ENCODE results near the gene HTR3A.
A peak's percentile ranks its signal among the peaks of the same experiment; 100 is the strongest.

The HTR3A gene

GRCh38 chr11:114019574-114019973 is 44.7 kb downstream of the HTR3A start:
- TF ChIP-seq CTCF (IDR thresholded peaks at IDR 0.05; ENCODE audit: low read depth, low read length, missing control alignments): no peak
- no peak for DNase-seq (ENCODE audit: low read depth)
- H3K4me3 ChIP-seq (ENCODE audit: low read depth, low read length): no peak overlapping the region
- in situ Hi-C loops (cut with HindIII; ENCODE audit: low sequenced_read_pairs): no loop called here

GRCh38 chr11:114025329-114025907 is 50.5 kb downstream of the HTR3A start:
- in situ Hi-C loops (cut with HindIII; ENCODE audit: low sequenced_read_pairs): no loop called here
- no peak for TF ChIP-seq CTCF (IDR thresholded peaks at IDR 0.05; ENCODE audit: low read depth, low read length, missing control alignments)
- no peak overlapping the region for H3K4me3 ChIP-seq (ENCODE audit: low read depth, low read length)
- no peak for DNase-seq (ENCODE audit: low read depth)

DNA sequence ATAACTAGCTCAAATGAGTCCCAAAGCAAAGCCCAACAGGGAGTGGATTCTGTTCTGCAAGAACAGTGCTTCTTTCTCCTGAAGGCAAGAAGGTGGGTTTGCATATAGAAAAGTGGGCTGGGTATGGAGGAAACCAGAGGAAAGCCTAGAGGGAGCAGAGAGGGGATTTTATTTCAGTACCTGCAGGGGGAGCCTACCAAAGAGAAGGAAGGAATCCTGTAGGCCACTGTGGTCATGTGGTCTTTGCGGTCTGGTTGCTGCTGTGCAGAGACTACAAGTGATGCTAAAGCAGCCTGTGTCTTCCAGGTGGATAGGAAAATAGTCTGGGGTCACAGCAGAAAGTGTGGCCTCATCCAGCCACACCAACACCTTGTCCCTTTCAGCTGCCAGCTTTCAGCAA is 51.4 kb downstream of the HTR3A start:
- no peak overlapping the region for H3K4me3 ChIP-seq (ENCODE audit: low read depth, low read length)
- peak; percentile 47 for TF ChIP-seq CTCF (IDR thresholded peaks at IDR 0.05; ENCODE audit: low read depth, low read length, missing control alignments)
- in situ Hi-C loops (cut with HindIII; ENCODE audit: low sequenced_read_pairs): no loop called here
- DNase-seq (ENCODE audit: low read depth): no peak

GRCh38 chr11:114027391-114027790 is 52.5 kb downstream of the HTR3A start:
- TF ChIP-seq CTCF (IDR thresholded peaks at IDR 0.05; ENCODE audit: low read depth, low read length, missing control alignments): no peak
- no peak overlapping the region for H3K4me3 ChIP-seq (ENCODE audit: low read depth, low read length)
- no peak for DNase-seq (ENCODE audit: low read depth)
- in situ Hi-C loops (cut with HindIII; ENCODE audit: low sequenced_read_pairs): no loop called here

GRCh38 chr11:114027926-114028325 is 53.0 kb downstream of the HTR3A start:
- in situ Hi-C loops (cut with HindIII; ENCODE audit: low sequenced_read_pairs): no loop called here
- peak; percentile 16 for TF ChIP-seq CTCF (IDR thresholded peaks at IDR 0.05; ENCODE audit: low read depth, low read length, missing control alignments)
- no peak overlapping the region for H3K4me3 ChIP-seq (ENCODE audit: low read depth, low read length)
- DNase-seq (ENCODE audit: low read depth): no peak

DNA sequence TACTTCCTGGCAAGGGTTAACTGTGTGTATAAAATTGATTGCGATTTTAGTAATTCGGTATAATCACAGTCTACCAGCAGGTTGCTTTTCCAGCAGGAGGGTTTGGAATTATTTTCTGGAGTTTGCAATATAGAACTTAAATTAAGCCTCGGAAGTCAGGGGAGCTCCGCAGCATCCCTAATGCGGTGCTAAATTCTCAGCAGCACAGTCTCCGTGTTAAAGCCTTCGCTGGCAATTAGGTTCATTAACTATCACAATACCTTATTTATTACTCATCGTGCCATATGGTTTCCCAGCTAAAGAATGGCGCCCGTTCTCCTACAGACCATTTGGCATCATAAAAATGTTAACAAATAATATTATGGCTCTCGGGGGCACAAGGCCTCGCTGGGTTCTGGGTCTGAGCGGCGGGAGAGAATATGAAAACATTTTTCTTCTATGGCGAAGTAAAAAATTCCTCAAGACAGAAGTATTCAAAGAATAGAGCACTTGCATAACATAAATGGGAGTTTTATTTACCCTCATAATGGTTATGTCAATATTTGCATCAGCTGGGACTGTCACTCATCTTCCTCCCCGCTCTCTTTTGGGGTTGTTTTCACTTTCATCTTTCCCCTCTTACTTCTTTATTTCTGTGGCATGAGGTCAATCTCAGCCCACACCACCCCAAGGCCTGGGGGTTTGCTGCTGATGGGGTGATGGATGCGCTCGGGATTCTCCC is 56.5 kb downstream of the HTR3A start:
- DNase-seq (ENCODE audit: low read depth): no peak
- H3K4me3 ChIP-seq (ENCODE audit: low read depth, low read length): no peak overlapping the region
- TF ChIP-seq CTCF (IDR thresholded peaks at IDR 0.05; ENCODE audit: low read depth, low read length, missing control alignments): no peak
- in situ Hi-C loops (cut with HindIII; ENCODE audit: low sequenced_read_pairs): loop anchor here (5.0 kb wide), 1 partner anchor 231 kb away; no protein-coding TSS in a partner anchor

Data from astrocyte of the cerebellum (primary cell).